HepG2 (cell line): ENCODE data around the gene TRIM2. TPM values are rescaled to one million over a fixed set of nuclear protein-coding genes. Genes with fewer than 3 reads are reported as not detected.

Experiments used
- ATF1 ChIP-seq: IDR thresholded peaks from 2 replicates; pipeline ENCODE4 v1.6.1; 2016; ENCODE audit warnings: mild to moderate bottlenecking, control low read depth
- CEBPG ChIP-seq: IDR thresholded peaks from 2 replicates; pipeline ENCODE4 v1.6.1; 2016
- CREB1 ChIP-seq, 2 experiments: fragments of 450-650 bp in 1 of 2; IDR thresholded peaks; 2 replicates each; pipeline ENCODE4 v1.6.1; 2016 to 2017; ENCODE audit warnings: control low read depth in 1 of 2, mild to moderate bottlenecking in 1 of 2, missing compliant biosample characterization in 1 of 2, missing genetic modification characterization in 1 of 2
- NR2F2 ChIP-seq: IDR thresholded peaks from 2 replicates; pipeline ENCODE4 v1.6.1; 2012; ENCODE audit warnings: low read depth, inconsistent platforms, borderline replicate concordance
- PCBP1 ChIP-seq: fragments of 200-400 bp; formaldehyde crosslinking; IDR thresholded peaks from 2 replicates; pipeline ENCODE4 v1.6.1; 2017; ENCODE audit warnings: mild to moderate bottlenecking, low read depth, low read length, borderline replicate concordance
- PLRG1 ChIP-seq: fragments of 450-650 bp; conservative IDR thresholded peaks from 2 replicates; pipeline ENCODE4 v1.6.1; 2016
- POGK ChIP-seq: sonication (generic); formaldehyde crosslinking; conservative IDR thresholded peaks from 2 replicates; pipeline ENCODE4 v1.8.0; 2022; ENCODE audit warnings: mild to moderate bottlenecking, moderate library complexity, missing genetic modification reagents
- REXO4 ChIP-seq: sonication (generic); formaldehyde crosslinking; IDR thresholded peaks from 2 replicates; pipeline ENCODE4 v1.8.0; 2022; ENCODE audit warnings: missing genetic modification reagents, mild to moderate bottlenecking, borderline replicate concordance
- SALL1 ChIP-seq: sonication (generic); formaldehyde crosslinking; IDR thresholded peaks from 2 replicates; pipeline ENCODE4 v1.8.0; 2022; ENCODE audit warnings: mild to moderate bottlenecking, missing genetic modification reagents
- SSRP1 ChIP-seq: IDR thresholded peaks from 2 replicates; pipeline ENCODE4 v1.6.1; 2016; ENCODE audit warnings: control low read depth
- U2AF2 ChIP-seq: fragments of 200-400 bp; formaldehyde crosslinking; IDR thresholded peaks from 2 replicates; pipeline ENCODE4 v1.6.1; 2017; ENCODE audit warnings: low read depth, mild to moderate bottlenecking, low read length
- ZBTB10 ChIP-seq: sonication (generic); formaldehyde crosslinking; IDR thresholded peaks from 2 replicates; pipeline ENCODE4 v1.4.0; 2020; ENCODE audit warnings: missing genetic modification reagents, borderline replicate concordance
- ZBTB26 ChIP-seq: IDR thresholded peaks from 2 replicates; pipeline ENCODE4 v1.6.1; 2016; ENCODE audit warnings: missing compliant biosample characterization, missing genetic modification reagents, borderline replicate concordance
- ZMYM3 ChIP-seq: sonication (generic); formaldehyde crosslinking; IDR thresholded peaks from 2 replicates; pipeline ENCODE4 v1.5.1; 2020; ENCODE audit warnings: mild to moderate bottlenecking, missing genetic modification reagents
- ZNF101 ChIP-seq: sonication (generic); formaldehyde crosslinking; IDR thresholded peaks from 2 replicates; pipeline ENCODE4 v1.4.0; 2020; ENCODE audit warnings: mild to moderate bottlenecking, low read depth, missing genetic modification reagents, borderline replicate concordance
- ZNF160 ChIP-seq: sonication (generic); formaldehyde crosslinking; IDR thresholded peaks from 2 replicates; pipeline ENCODE4 v1.8.0; 2022; ENCODE audit warnings: mild to moderate bottlenecking, inconsistent platforms, missing genetic modification reagents
- ZNF234 ChIP-seq: sonication (generic); formaldehyde crosslinking; conservative IDR thresholded peaks from 2 replicates; pipeline ENCODE4 v1.5.1; 2020; ENCODE audit warnings: mild to moderate bottlenecking, missing genetic modification reagents
- ZNF350 ChIP-seq: sonication (generic); formaldehyde crosslinking; IDR thresholded peaks from 2 replicates; pipeline ENCODE4 v1.4.0; 2020; ENCODE audit warnings: mild to moderate bottlenecking, low read depth, missing genetic modification reagents, borderline replicate concordance
- ZNF484 ChIP-seq: sonication (generic); formaldehyde crosslinking; IDR thresholded peaks from 2 replicates; pipeline ENCODE4 v1.5.1; 2020; ENCODE audit warnings: mild to moderate bottlenecking, low read depth, missing genetic modification reagents, borderline replicate concordance
- ZNF589 ChIP-seq: sonication (generic); formaldehyde crosslinking; conservative IDR thresholded peaks from 2 replicates; pipeline ENCODE4 v1.8.0; 2022; ENCODE audit warnings: mild to moderate bottlenecking, moderate library complexity, missing genetic modification reagents
- ZNF713 ChIP-seq: sonication (generic); formaldehyde crosslinking; IDR thresholded peaks from 2 replicates; pipeline ENCODE4 v1.4.0; 2020; ENCODE audit warnings: mild to moderate bottlenecking, missing genetic modification reagents
- ZNF775 ChIP-seq: sonication (generic); formaldehyde crosslinking; IDR thresholded peaks from 2 replicates; pipeline ENCODE4 v1.4.0; 2020; ENCODE audit warnings: missing genetic modification reagents, mild to moderate bottlenecking, moderate library complexity, borderline replicate concordance
- ZNF839 ChIP-seq: sonication (generic); formaldehyde crosslinking; IDR thresholded peaks from 2 replicates; pipeline ENCODE4 v1.4.0; 2020; ENCODE audit warnings: missing genetic modification reagents, mild to moderate bottlenecking, borderline replicate concordance
- ZNF850 ChIP-seq: sonication (generic); formaldehyde crosslinking; conservative IDR thresholded peaks from 2 replicates; pipeline ENCODE4 v1.9.0; 2021; ENCODE audit warnings: mild to moderate bottlenecking, missing genetic modification reagents
- polyA plus RNA-seq, 8 experiments: library from polyadenylated mRNA; depleted of rRNA in 3 of 8; stranded (reverse) in 7 of 8; unstranded in 1 of 8; fragments of >200 nt; fragmentation: Illumina TruSeq in 4 of 8; extraction: Trizol in 4 of 8; gene quantifications; 2 replicates each; pipeline versions ENCODE4 v1.2.1 to v1.2.3, GENCODE V29; 2011 to 2016; ENCODE audit warnings: low read depth in 4 of 8, missing spikeins in 1 of 8, mixed read lengths in 1 of 8; ENCODE audit not compliant: insufficient read depth in 1 of 8
- total RNA-seq, 5 experiments: library from RNA; depleted of rRNA; stranded (reverse); fragments of >200 nt; fragmentation: Illumina TruSeq; extraction: Trizol; gene quantifications; 2 replicates each; pipeline ENCODE4 v1.2.3, GENCODE V29; 2016; ENCODE audit warnings: low read depth in 1 of 5

Gene TRIM2
- total and polyA plus RNA-seq, 2 of the 13 experiments (the other 11 are each of a cell fraction or from before 2014, with no cell fraction given), result 2.1 to 4.2 TPM

- TF ChIP-seq ZBTB10, result no peak
- TF ChIP-seq SSRP1, result no peak
- no peak for TF ChIP-seq ZNF713
- TF ChIP-seq ZBTB26 (CRISPR knock-in tag), result no peak
- 0 out of 2 replicates have a peak, but pooled peaks have one; percentile 47 for TF ChIP-seq ZNF839 (CRISPR knock-in tag)
- TF ChIP-seq CEBPG, result no peak
- no peak for TF ChIP-seq ZNF850
- TF ChIP-seq ZNF775 (CRISPR knock-in tag), result no peak
- peak; percentile 77; the same call in 1 of the 2 replicates for TF ChIP-seq REXO4 (CRISPR knock-in tag)
- 0 out of 2 replicates have a peak, but pooled peaks have one; percentile 14 for TF ChIP-seq CREB1 (IDR thresholded peaks at IDR 0.05)
- TF ChIP-seq CREB1 (CRISPR knock-in tag; IDR thresholded peaks at IDR 0.05), result no peak
- no peak for TF ChIP-seq ATF1
- no peak for TF ChIP-seq U2AF2
- no peak; the same call in 1 of the 2 replicates for TF ChIP-seq ZNF484 (CRISPR knock-in tag)
- TF ChIP-seq NR2F2, result no peak
- no peak for TF ChIP-seq PCBP1
- TF ChIP-seq ZNF234, result no peak
- peak; percentile 78 for TF ChIP-seq SALL1 (CRISPR knock-in tag)
- TF ChIP-seq ZMYM3 (CRISPR knock-in tag), result no peak
- peak; percentile 73; the same call in 1 of the 2 replicates for TF ChIP-seq ZNF160 (CRISPR knock-in tag)
- no peak for TF ChIP-seq ZNF101
- no peak for TF ChIP-seq ZNF350
- TF ChIP-seq POGK, result peak; percentile 93
- peak; percentile 82; the same call in 1 of the 2 replicates for TF ChIP-seq ZNF589 (CRISPR knock-in tag)
- TF ChIP-seq PLRG1, result no peak
These were observed 140.1 kb downstream of the TRIM2 start, which contains the start of gene MND1 (continued) for GRCh38 chr4:153344131-153345011.
